Heart left ventricle (tissue), 13 donors: ENCODE data around the gene FOXO1.

Experiments
- CTCF ChIP-seq, 12 donors: fragments of 200-600 bp; sonication (generic) in 4 of 12; IDR thresholded peaks; one replicate each; pipeline versions ENCODE4 v1.5.0 to v1.8.0; 2018 to 2022; ENCODE audit warnings: antibody characterized with exemption in 12 of 12, mild to moderate bottlenecking in 5 of 12
- POLR2A ChIP-seq, 2 donors: fragments of 450-650 bp; IDR thresholded peaks; one replicate each; pipeline ENCODE4 v1.6.1; 2017; ENCODE audit warnings: antibody characterized with exemption in 2 of 2, mild to moderate bottlenecking in 2 of 2, moderate library complexity in 2 of 2
- donor health status: ischemic (EF 13 %, LVEDD 7.1; RV severe dilation, severe dysfunction).
- donor health status: DM: no; HTN: yes; CAD: no.
- donor health status: DM: no; HTN: no; CAD: no.
- donor health status: ischemic (EF 25% LVEDD 6.9; RV normal size, moderate dysfunction).
- donor health status: ischemic (EF 25% LVEDD 5.7; RV mildly dilated, moderate dysfunction).
- donor health status: ischemic (EF 35%, LVEDD 5.7; RV mildly dilated, moderate dysfunction).
- donor health status: nonischemic (EF 11% LVEDD 7.7; RV severe dilation, severe dysfunction).
- donor health status: DM: yes; HTN: yes; CAD: no.
- donor health status: PGD.
- donor health status: ischemic (EF 29% LVEDD 5.4; RV normal size, mild dysfunction).
- donor health status: nonischemic (EF 23%, LVEDD 6.1; RV moderate dilation, normal function).

GRCh38 chr13:40599747-40600146, 66.7 kb downstream of the FOXO1 start:
- TF ChIP-seq CTCF (IDR thresholded peaks at IDR 0.05) (no peak), POLR2A (IDR thresholded peaks at IDR 0.05) (no peak)
